GM19395 (cell line): ENCODE measurements around the gene CAPN9.
"Not testable (repeated sequence)": the region's sequence is repeated elsewhere in the genome, so short reads cannot be mapped to it uniquely, and the experiment has no call there.

ENCODE experiments used
- ATAC-seq: cut with Tn5 transposase; IDR thresholded peaks from one replicate; pipeline ENCODE4 v1.9.1; 2021; ENCODE audit warnings: mild to moderate bottlenecking, moderate library complexity; ENCODE audit not compliant: unreplicated experiment

Gene CAPN9

GRCh38 chr1:230747890-230748800 is 957 bp downstream of the CAPN9 start:
- no peak for ATAC-seq

- no peak for ATAC-seq
Measured at GRCh38 chr1:230749150-230749549, 2.0 kb downstream of the CAPN9 start.

GRCh38 chr1:230749635-230750034 is 2.4 kb downstream of the CAPN9 start:
- ATAC-seq, result no peak

DNA sequence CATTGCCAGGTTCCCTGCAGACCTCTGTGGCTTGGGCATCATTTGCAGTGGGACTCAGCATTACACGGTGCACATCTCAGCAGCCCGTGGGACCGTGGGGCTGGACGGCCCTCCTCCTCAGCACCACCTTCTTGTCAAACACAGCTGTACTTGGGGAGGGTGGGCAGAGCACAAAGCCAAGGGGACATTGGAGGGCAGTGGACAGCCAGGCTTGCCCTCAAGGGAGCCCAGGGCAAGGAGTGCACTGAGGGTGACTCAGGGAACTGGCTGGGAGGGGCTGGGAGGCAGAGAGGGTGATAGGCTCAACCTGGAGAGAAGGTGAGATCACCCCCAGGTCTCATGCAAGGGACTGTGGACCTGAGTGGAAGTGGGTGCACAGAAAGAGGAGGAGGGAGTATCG is 3.4 kb downstream of the CAPN9 start:
- no peak for ATAC-seq

GRCh38 chr1:230750986-230751625 is 3.9 kb downstream of the CAPN9 start:
- ATAC-seq, result no peak

GRCh38 chr1:230752407-230752806 is 5.2 kb downstream of the CAPN9 start:
- ATAC-seq, result no peak

DNA sequence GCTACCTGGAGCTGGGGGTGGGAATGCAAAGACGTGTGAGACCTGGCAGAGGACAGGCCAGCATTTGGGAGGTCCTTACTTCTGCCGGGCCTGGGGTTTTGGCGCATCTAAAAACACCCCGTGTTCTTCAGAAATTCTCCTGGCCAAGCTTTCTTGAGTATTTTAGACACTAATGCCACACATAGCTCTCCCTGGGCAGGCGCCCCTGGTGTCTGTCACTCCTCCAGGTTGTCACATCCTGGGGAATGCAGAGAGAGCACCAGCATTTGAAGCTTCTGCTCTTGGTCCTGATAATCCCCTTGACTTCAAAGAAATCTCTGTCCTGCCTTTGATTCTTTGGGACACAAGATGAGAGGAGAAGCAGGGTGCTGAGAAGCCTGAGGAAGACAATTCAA is 6.0 kb downstream of the CAPN9 start:
- ATAC-seq, result no peak

- ATAC-seq, result no peak
Measured at GRCh38 chr1:230753586-230754251, 6.5 kb downstream of the CAPN9 start.

DNA sequence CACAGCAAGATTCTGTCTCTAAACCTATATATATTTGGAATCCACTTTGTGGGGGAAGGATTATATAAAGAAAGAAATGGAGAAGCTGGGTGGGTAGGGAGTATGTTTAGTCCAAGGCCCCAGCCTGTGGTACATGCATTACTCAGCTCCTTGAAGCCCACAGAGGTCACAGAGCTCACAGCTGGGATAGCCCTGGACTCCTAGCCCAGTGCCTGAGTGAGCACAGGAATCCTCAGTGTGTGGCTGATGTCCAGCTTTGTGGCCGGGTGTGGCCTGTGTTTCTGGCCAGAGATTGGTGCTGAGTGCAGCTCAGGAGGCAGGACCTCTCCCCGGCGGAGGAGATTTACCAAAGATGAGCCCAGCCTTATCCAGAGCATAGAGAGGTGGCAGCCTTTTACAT is 7.6 kb downstream of the CAPN9 start:
- no peak for ATAC-seq

- ATAC-seq, result no peak
Measured at GRCh38 chr1:230757856-230758708, 10.9 kb downstream of the CAPN9 start.

- ATAC-seq, result no peak
Measured at GRCh38 chr1:230758709-230759368, 11.7 kb downstream of the CAPN9 start.

GRCh38 chr1:230759369-230760065 is 12.3 kb downstream of the CAPN9 start:
- ATAC-seq, result no peak

- ATAC-seq, result no peak
Measured at GRCh38 chr1:230760360-230760827, 13.2 kb downstream of the CAPN9 start.

DNA sequence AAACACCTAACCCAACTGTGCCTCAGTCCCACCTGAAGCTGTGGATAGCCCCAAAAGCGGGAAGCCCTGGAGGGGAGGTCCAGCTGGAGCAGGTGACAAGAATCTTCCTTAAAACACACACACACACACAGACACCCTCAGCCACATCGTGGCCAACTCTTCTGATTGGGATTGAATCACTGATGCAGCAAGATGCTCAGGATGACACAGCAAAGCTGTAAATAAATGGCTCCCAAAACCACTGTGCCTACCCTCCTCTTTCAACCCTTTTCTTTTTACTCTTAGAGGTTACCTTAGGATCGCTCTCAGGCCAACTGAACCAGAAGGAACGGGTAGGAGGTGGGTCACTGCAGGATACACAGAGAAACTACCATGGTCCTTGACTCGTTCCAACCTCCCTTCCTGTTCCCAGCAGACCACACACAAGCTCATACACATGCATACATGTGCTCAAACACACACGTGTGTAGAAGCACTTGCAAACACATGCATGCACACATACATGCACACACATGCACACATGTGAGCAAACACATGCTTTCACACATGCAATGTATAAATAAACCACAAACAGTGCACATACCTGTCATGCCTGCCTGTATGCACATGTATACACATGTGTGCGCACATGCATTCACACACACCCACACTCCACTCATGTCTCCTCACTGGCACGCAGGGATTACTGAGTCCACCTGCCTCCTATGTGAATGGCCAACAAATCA is 14.4 kb downstream of the CAPN9 start:
- ATAC-seq, result no peak

DNA sequence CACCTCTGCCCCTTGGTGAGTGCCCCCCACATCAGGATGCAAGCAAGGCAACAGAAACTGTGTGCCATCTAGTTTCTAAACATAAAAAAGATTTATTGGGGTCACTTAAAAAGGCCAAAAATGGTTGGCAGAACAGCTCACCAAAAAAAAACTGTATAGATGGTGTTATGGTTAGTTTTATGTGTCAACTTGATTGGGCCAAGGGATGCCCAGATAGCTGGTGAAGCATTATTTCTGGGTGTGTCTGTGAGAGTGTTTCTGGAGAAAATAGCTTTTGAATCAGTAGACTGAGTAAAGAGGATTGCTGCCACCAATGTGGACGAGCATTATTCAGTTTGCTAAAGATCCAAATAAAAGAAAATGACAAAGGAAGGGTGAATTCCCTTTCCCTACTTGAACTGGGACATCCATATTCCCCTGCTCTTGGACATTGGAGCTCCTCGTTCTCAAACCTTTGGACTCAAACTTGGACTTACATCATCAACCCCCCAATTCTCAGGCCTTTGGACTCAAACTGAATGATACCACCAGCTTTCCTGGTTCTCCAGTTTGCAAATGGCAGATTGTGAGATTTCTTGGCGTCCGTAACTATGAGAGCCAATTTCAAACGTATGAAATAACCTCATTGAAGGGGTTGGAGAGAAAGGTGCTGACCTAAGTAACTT is 16.9 kb downstream of the CAPN9 start:
- ATAC-seq, result no peak

DNA sequence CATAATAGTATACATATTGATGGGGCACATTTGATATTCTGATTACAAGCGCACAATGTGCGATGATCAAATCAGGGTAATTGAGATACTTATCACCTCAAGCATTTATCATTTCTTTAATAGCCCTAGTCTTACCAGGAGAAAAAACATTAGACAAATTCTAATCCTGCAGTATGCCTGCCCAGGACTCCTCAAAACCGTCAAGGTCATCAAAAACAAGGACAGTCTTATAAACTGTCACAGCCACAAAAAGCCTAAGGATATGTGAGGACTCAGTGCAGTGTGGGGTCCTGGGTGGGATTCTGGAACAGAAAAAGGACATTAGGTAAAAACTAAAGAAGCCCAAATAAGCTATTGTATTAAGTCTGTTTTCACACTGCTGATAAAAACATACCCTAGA is 19.1 kb downstream of the CAPN9 start:
- ATAC-seq, result no peak

DNA sequence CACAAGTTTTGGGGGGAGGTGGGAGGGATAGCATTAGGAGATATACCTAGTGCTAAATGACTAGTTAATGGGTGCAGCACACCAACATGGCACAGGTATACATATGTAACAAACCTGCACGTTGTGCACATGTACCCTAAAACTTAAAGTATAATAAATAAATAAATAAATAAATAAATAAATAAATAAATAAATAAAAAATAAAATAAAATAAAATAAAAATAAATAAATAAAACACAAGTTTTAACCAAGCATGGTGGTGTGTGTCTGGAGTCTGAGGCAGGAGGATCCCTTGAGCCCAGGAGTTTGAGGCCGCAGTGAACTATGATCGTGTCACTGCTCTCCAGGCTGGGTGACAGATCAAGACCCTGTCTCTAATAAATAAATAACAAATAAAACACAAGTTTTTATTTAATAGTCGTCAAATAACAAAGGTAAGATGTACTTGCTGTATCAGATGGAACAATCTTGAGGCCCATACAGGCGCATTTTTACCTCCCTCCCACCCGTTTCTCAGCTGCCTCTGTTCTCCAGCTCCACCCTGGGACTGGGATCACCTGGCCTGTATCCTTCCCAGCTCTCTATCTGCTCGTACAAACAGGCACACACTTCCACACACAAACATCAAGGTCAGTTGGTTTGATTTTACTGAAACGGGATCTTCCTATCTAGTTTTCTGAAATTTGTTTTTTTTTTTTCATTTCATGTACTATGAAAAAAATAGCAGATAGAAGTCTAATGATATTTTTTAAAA is 20.8 kb downstream of the CAPN9 start:
- not testable (repeated sequence) for ATAC-seq
